C4-2B (cell line): Measurements from ENCODE around the gene NUP93.

Experiments
- ZFX ChIP-seq: fragments of 450-650 bp; IDR thresholded peaks from 2 replicates; pipeline ENCODE4 v1.6.1; 2017
- TF ChIP-seq, protein P1 (sequence below): fragments of 450-650 bp; conservative IDR thresholded peaks from 2 replicates; pipeline ENCODE4 v1.5.1; 2017; ENCODE audit warnings: mild to moderate bottlenecking

DNA sequence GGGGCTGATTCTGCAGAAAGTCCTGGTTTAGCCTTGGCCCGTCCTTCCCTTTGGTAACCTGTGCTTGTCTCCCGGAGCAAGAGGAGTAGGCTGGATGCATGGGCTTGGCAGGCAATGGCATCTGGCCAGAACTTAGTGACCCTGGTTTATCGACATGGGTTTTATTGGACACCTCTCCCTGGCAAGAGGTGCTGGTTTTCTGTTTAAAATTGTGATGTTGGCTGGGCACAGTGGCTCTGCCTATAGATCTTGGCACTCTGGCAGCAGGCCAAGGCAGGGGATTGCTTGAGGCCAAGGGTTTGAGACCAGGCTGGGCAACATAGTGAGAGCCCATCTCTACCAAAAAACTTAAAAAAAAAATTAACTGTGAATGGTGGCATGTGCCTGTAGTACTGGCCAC, 166.3 kb downstream of the NUP93 start:
- TF ChIP-seq, protein P1, sequence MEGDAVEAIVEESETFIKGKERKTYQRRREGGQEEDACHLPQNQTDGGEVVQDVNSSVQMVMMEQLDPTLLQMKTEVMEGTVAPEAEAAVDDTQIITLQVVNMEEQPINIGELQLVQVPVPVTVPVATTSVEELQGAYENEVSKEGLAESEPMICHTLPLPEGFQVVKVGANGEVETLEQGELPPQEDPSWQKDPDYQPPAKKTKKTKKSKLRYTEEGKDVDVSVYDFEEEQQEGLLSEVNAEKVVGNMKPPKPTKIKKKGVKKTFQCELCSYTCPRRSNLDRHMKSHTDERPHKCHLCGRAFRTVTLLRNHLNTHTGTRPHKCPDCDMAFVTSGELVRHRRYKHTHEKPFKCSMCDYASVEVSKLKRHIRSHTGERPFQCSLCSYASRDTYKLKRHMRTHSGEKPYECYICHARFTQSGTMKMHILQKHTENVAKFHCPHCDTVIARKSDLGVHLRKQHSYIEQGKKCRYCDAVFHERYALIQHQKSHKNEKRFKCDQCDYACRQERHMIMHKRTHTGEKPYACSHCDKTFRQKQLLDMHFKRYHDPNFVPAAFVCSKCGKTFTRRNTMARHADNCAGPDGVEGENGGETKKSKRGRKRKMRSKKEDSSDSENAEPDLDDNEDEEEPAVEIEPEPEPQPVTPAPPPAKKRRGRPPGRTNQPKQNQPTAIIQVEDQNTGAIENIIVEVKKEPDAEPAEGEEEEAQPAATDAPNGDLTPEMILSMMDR: no peak
- TF ChIP-seq ZFX: no peak
